ENCODE measurements around the gene TRAF3.

- TF ChIP-seq YY1 (IDR thresholded peaks at IDR 0.05; ENCODE audit: low read depth) (no peak), REST (IDR thresholded peaks at IDR 0.05; ENCODE audit: low read depth) (no peak), EGR1 (IDR thresholded peaks at IDR 0.05) (no peak), TAF1 (IDR thresholded peaks at IDR 0.05; ENCODE audit: low read depth) (no peak)
Measured at GRCh38 chr14:102819176-102819628, 42.0 kb downstream of the TRAF3 start.
